Measurements from ENCODE around the gene RTN4RL1. TPM values are rescaled to one million over a fixed set of nuclear protein-coding genes. Genes with fewer than 3 reads are reported as not detected.

The RTN4RL1 gene
- total RNA-seq, 1 donor from 2014 or later, result 0.77 TPM

DNA sequence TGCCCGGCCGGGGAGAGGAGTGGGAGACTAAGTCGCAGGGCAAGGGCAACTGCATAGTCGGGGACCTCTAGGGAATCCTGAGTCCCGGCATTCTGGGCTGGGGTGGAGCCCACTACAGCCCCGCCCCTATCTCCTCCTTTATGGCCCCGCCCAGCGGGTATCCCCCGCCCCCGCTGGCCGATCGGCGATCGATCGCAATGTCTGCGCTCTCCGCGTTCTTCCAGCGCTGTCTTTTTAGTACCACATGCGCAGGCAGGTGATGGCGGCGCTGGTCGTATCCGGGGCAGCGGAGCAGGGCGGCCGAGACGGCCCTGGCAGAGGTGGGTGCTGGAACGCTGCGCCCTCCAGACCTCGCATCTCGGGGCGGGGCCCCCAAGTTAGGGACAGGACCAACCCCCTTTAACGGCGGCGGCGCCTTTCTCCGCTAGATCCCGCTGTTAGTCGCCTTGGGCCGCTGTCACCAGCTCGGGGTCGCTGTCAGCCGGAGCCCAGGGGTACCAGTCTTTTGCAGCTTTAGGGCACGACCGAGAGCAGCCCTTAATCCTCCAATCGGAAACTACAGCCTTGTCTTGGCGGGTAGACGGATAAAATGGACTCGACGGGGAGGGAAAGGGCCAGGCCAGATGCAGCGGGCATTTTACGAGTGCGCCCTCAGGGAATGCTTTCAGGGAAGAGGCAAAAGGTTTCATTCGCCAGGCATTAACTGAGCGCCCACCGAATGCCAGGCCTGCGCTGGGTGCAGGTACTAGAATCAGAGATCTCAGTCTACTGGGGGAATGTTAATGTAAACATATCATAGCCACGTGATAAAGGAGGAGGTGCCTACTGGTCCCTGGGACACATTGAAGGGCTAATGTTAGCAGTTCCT is 5.0 kb upstream of the RTN4RL1 start, which contains the start of gene DPH1:
TSS of gene DPH1 (plus strand) at position 243 of the 868 bp plus-strand sequence. CDS start at position 260, 17 bp downstream.
- no peaks in the 10 kb centered on the region for H3K9me3 ChIP-seq (ENCODE audit: insufficient read depth, low read depth, low read length)
- Mint-ChIP-seq H3K9me3 (ENCODE audit: unreplicated experiment) (peaks cover 3% of the 10 kb centered on the region), H3K4me3 (ENCODE audit: unreplicated experiment) (peak within 1 kb of the TSS; percentile 99), H3K4me1 (ENCODE audit: low read depth, unreplicated experiment) (peaks cover 9% of the 10 kb centered on the region), H3K27ac (ENCODE audit: unreplicated experiment) (peak within 1 kb of the TSS; percentile 62), H3K36me3 (ENCODE audit: low read depth, unreplicated experiment) (peaks cover 1% of the 10 kb centered on the region), H3K27me3 (ENCODE audit: low read depth, unreplicated experiment) (peaks cover 27% of the 10 kb centered on the region)
- FAIRE-seq (no peak), DNase-seq (ENCODE audit: low read depth) (peak; percentile 86)
- H3K4me2 ChIP-seq (ENCODE audit: low read length), result peak within 1 kb of the TSS; percentile 95
- H3K27me3 ChIP-seq (ENCODE audit: insufficient read depth, low read length), result peaks cover 7% of the 10 kb centered on the region
- H3K27ac ChIP-seq (ENCODE audit: low read depth, low read length), result peak within 1 kb of the TSS; percentile 58
- H3K4me3 ChIP-seq (ENCODE audit: insufficient read depth, low read depth, low read length), result peak within 1 kb of the TSS; percentile 96
- H2AFZ ChIP-seq (ENCODE audit: low read depth, low read length), result peak within 1 kb of the TSS; percentile 92
- TF ChIP-seq EZH2 (IDR thresholded peaks at IDR 0.05; ENCODE audit: insufficient read depth, low read length), result no peak
- TF ChIP-seq, protein P1, sequence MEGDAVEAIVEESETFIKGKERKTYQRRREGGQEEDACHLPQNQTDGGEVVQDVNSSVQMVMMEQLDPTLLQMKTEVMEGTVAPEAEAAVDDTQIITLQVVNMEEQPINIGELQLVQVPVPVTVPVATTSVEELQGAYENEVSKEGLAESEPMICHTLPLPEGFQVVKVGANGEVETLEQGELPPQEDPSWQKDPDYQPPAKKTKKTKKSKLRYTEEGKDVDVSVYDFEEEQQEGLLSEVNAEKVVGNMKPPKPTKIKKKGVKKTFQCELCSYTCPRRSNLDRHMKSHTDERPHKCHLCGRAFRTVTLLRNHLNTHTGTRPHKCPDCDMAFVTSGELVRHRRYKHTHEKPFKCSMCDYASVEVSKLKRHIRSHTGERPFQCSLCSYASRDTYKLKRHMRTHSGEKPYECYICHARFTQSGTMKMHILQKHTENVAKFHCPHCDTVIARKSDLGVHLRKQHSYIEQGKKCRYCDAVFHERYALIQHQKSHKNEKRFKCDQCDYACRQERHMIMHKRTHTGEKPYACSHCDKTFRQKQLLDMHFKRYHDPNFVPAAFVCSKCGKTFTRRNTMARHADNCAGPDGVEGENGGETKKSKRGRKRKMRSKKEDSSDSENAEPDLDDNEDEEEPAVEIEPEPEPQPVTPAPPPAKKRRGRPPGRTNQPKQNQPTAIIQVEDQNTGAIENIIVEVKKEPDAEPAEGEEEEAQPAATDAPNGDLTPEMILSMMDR (IDR thresholded peaks at IDR 0.05; ENCODE audit: insufficient read depth, low read depth, low read length), result no peak
- peaks cover 4% of the 10 kb centered on the region for H4K20me1 ChIP-seq (ENCODE audit: insufficient read depth, low read length)
- H3K36me3 ChIP-seq (ENCODE audit: insufficient read depth, low read length), result no peaks in the 10 kb centered on the region
- peaks cover 11% of the 10 kb centered on the region for H3K79me2 ChIP-seq (ENCODE audit: insufficient read depth, low read length)
- peaks cover 13% of the 10 kb centered on the region for H3K4me1 ChIP-seq (ENCODE audit: insufficient read depth, low read length)
- peak within 1 kb of the TSS; percentile 89 for H3K9ac ChIP-seq (ENCODE audit: low read length)

DNA sequence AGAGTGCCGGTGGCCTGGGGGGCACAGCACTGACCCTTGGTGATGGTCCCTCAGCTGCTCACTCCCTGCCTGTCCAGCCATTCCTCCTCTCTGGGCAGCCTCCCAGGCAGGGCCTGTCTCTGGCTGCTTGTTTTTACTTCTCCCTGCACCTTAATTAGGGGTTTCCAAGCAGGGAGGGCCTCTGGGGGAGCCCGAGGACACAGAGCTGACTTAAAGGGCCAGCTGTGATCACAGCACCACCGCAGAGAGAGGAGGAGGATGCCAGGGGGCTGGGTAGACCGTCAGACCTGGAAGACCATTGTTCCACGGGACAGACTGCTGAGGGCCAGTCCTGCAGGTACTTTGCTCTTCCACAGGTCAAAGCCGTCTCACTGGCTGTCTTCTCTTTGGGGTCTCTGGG is 3.6 kb upstream of the RTN4RL1 start:
- no peak overlapping the region for H3K4me3 Mint-ChIP-seq (ENCODE audit: unreplicated experiment)

More for the DNA sequence above, 3.6 kb upstream of the RTN4RL1 start:
- Mint-ChIP-seq H3K4me1 (ENCODE audit: low read depth, unreplicated experiment) (peaks cover 5% of the 10 kb centered on the region), H3K27me3 (ENCODE audit: low read depth, unreplicated experiment) (peaks cover 27% of the 10 kb centered on the region), H3K9me3 (ENCODE audit: unreplicated experiment) (peaks cover 3% of the 10 kb centered on the region), H3K36me3 (ENCODE audit: low read depth, unreplicated experiment) (peaks cover 1% of the 10 kb centered on the region), H3K27ac (ENCODE audit: unreplicated experiment) (no peak overlapping the region)
- no peak overlapping the region for H2AFZ ChIP-seq (ENCODE audit: low read depth, low read length)
- H3K27me3 ChIP-seq (ENCODE audit: insufficient read depth, low read length), result peaks cover 16% of the 10 kb centered on the region
- FAIRE-seq, result no peak
- H3K4me3 ChIP-seq (ENCODE audit: insufficient read depth, low read depth, low read length), result no peak overlapping the region
- H3K4me2 ChIP-seq (ENCODE audit: low read length), result no peak overlapping the region
- H3K79me2 ChIP-seq (ENCODE audit: insufficient read depth, low read length), result peaks cover 11% of the 10 kb centered on the region
- H4K20me1 ChIP-seq (ENCODE audit: insufficient read depth, low read length), result peaks cover 4% of the 10 kb centered on the region
- DNase-seq (ENCODE audit: low read depth), result no peak
- H3K27ac ChIP-seq (ENCODE audit: low read depth, low read length), result no peak overlapping the region
- H3K36me3 ChIP-seq (ENCODE audit: insufficient read depth, low read length), result no peaks in the 10 kb centered on the region
- no peak for TF ChIP-seq EZH2 (IDR thresholded peaks at IDR 0.05; ENCODE audit: insufficient read depth, low read length)
- TF ChIP-seq, protein P1 (IDR thresholded peaks at IDR 0.05; ENCODE audit: insufficient read depth, low read depth, low read length), result no peak
- no peak overlapping the region for H3K9ac ChIP-seq (ENCODE audit: low read length)
- H3K9me3 ChIP-seq (ENCODE audit: insufficient read depth, low read depth, low read length), result no peaks in the 10 kb centered on the region
- peaks cover 20% of the 10 kb centered on the region for H3K4me1 ChIP-seq (ENCODE audit: insufficient read depth, low read length)

Measured in astrocyte (in vitro differentiated cells and primary cell).